H1 (cell line): Measurements from ENCODE around the gene MAPKAP1. TPM values are rescaled to one million over a fixed set of nuclear protein-coding genes. Genes with fewer than 3 reads are reported as not detected.

Experiments used
- CTCF ChIA-PET: fragments of 300-600 bp; sonication (Branson Sonifier 250); formaldehyde crosslinking; loops from one replicate; lab custom pipeline; 2021; ENCODE audit not compliant: partially characterized antibody; lab: Charles Lee
- POLR2A ChIA-PET: fragments of 300-600 bp; sonication (Branson Sonifier 250); formaldehyde crosslinking; loops from one replicate; lab custom pipeline; 2021; ENCODE audit warnings: inconsistent platforms; ENCODE audit not compliant: partially characterized antibody; lab: Charles Lee
- DNase-seq, 2 experiments: peaks; one replicate each; pipeline versions ENCODE4 v3.0.0 to v3.0.0-alpha.2; 2010 to 2022; ENCODE audit warnings: low spot score in 2 of 2, low read depth in 1 of 2, mixed read lengths in 1 of 2
- FAIRE-seq: peaks from 2 replicates; lab custom pipeline; 2011; peaks lifted over from hg19 to GRCh38; lab: Jason Lieb, UNC
- H2AFZ ChIP-seq: 2 replicates; pipeline ENCODE4 v1.8.1; 2012; ENCODE audit warnings: low read length, inconsistent platforms
- H2AK5ac ChIP-seq: 2 replicates; pipeline ENCODE4 v1.6.1; 2013; ENCODE audit warnings: low read depth, low read length
- H2BK120ac ChIP-seq: replicated peaks from 2 replicates; pipeline ENCODE3; 2013; ENCODE audit warnings: low read depth, low read length, inconsistent platforms
- H2BK12ac ChIP-seq: 2 replicates; pipeline ENCODE4 v1.6.1; 2013; ENCODE audit warnings: low read depth, low read length
- H2BK15ac ChIP-seq: 2 replicates; pipeline ENCODE4 v1.6.1; 2013; ENCODE audit warnings: low read length
- H2BK20ac ChIP-seq: 2 replicates; pipeline ENCODE4 v1.6.1; 2013; ENCODE audit warnings: low read length
- H2BK5ac ChIP-seq: 2 replicates; pipeline ENCODE4 v1.6.1; 2013; ENCODE audit warnings: low read depth, low read length
- H3K14ac ChIP-seq: 2 replicates; pipeline ENCODE4 v1.6.1; 2013; ENCODE audit warnings: inconsistent platforms; ENCODE audit not compliant: insufficient read length
- H3K18ac ChIP-seq: 2 replicates; pipeline ENCODE4 v1.6.1; 2013; ENCODE audit warnings: low read length; ENCODE audit errors: extremely low read depth
- H3K23ac ChIP-seq: 2 replicates; pipeline ENCODE4 v1.6.1; 2013; ENCODE audit warnings: inconsistent platforms; ENCODE audit not compliant: insufficient read length
- H3K23me2 ChIP-seq: 2 replicates; pipeline ENCODE4 v1.6.1; 2013; ENCODE audit warnings: low read depth, low read length
- H3K27ac ChIP-seq: 2 replicates; pipeline ENCODE4 v1.6.1; 2011; ENCODE audit warnings: low read depth, low read length, inconsistent platforms
- H3K27me3 ChIP-seq, 4 experiments: replicated peaks in 1 of 4; 1 replicate in 1 of 4; 2 replicates in 3 of 4; pipeline versions ENCODE4 v1.6.1 to v1.8.1; 2011 to 2013; ENCODE audit warnings: low read length in 3 of 4, mild to moderate bottlenecking in 3 of 4, inconsistent platforms in 2 of 4, mixed read lengths in 2 of 4, moderate library complexity in 1 of 4; ENCODE audit not compliant: control insufficient read depth in 3 of 4, insufficient read depth in 3 of 4; ENCODE audit errors: extremely low read depth in 1 of 4
- H3K36me3 ChIP-seq, 4 experiments: 2 replicates each; pipeline versions ENCODE4 v1.6.1 to v1.8.1; 2011 to 2013; ENCODE audit warnings: mild to moderate bottlenecking in 4 of 4, low read length in 3 of 4, moderate library complexity in 2 of 4, control low read depth in 1 of 4, inconsistent platforms in 1 of 4; ENCODE audit not compliant: insufficient read depth in 4 of 4, control insufficient read depth in 2 of 4
- H3K4ac ChIP-seq: replicated peaks from 2 replicates; pipeline ENCODE3; 2013; ENCODE audit warnings: low read length, low read depth, mixed read lengths, inconsistent platforms; ENCODE audit not compliant: insufficient read length
- H3K4me1 ChIP-seq, 4 experiments: replicated peaks in 1 of 4; 1 replicate in 1 of 4; 2 replicates in 3 of 4; pipeline versions ENCODE4 v1.6.1 to v1.8.1; 2011 to 2013; ENCODE audit warnings: low read length in 3 of 4, inconsistent platforms in 2 of 4, mixed read lengths in 1 of 4; ENCODE audit not compliant: insufficient read depth in 4 of 4, control insufficient read depth in 3 of 4
- H3K4me2 ChIP-seq, 2 experiments: 2 replicates each; pipeline versions ENCODE4 v1.6.1 to v1.8.1; 2011 to 2013; ENCODE audit warnings: low read depth in 2 of 2, low read length in 2 of 2, control low read depth in 1 of 2, inconsistent platforms in 1 of 2, mild to moderate bottlenecking in 1 of 2; ENCODE audit not compliant: insufficient read depth in 1 of 2
- H3K4me3 ChIP-seq, 4 experiments: fragments of 200-600, 300-600 bp in 1 of 4; sonication (generic), shearing (Covaris generic), sonication (Bioruptor Twin) in 1 of 4; 2 replicates each; pipeline versions ENCODE4 v1.5.1 to v1.8.1; 2011 to 2016; ENCODE audit warnings: low read length in 4 of 4, low read depth in 3 of 4, control low read depth in 2 of 4, inconsistent platforms in 2 of 4, mild to moderate bottlenecking in 2 of 4, mixed read lengths in 1 of 4, moderate library complexity in 1 of 4; ENCODE audit not compliant: insufficient read depth in 2 of 4; ENCODE audit errors: extremely low read depth in 1 of 4
- H3K56ac ChIP-seq: replicated peaks from 2 replicates; pipeline ENCODE3; 2013; ENCODE audit warnings: low read depth, mild to moderate bottlenecking, mixed read lengths, low read length, inconsistent platforms; ENCODE audit not compliant: insufficient read length
- H3K79me1 ChIP-seq: 2 replicates; pipeline ENCODE4 v1.6.1; 2013; ENCODE audit warnings: low read depth, low read length, control low read depth
- H3K79me2 ChIP-seq, 2 experiments: 2 replicates each; pipeline versions ENCODE4 v1.6.1 to v1.8.1; 2012 to 2013; ENCODE audit warnings: low read length in 2 of 2, mild to moderate bottlenecking in 2 of 2, inconsistent platforms in 1 of 2; ENCODE audit not compliant: insufficient read depth in 2 of 2, control insufficient read depth in 1 of 2
- H3K9ac ChIP-seq, 4 experiments: replicated peaks in 1 of 4; 1 replicate in 1 of 4; 2 replicates in 3 of 4; pipeline versions ENCODE4 v1.6.1 to v1.8.1; 2011 to 2013; ENCODE audit warnings: low read depth in 3 of 4, low read length in 3 of 4, control low read depth in 2 of 4, mild to moderate bottlenecking in 2 of 4, moderate library complexity in 2 of 4, inconsistent platforms in 1 of 4; ENCODE audit errors: extremely low read depth in 1 of 4
- H3K9me3 ChIP-seq, 2 experiments: 2 replicates each; pipeline versions ENCODE4 v1.6.1 to v1.8.1; 2012 to 2013; ENCODE audit warnings: mild to moderate bottlenecking in 2 of 2, moderate library complexity in 2 of 2, control low read depth in 1 of 2, inconsistent platforms in 1 of 2, low read depth in 1 of 2, low read length in 1 of 2, mixed read lengths in 1 of 2; ENCODE audit not compliant: insufficient read depth in 2 of 2
- H4K20me1 ChIP-seq, 2 experiments: replicated peaks in 1 of 2; 2 replicates each; pipeline versions ENCODE3 to v1.8.1; 2011 to 2013; ENCODE audit warnings: inconsistent platforms in 2 of 2, low read length in 2 of 2, mild to moderate bottlenecking in 1 of 2; ENCODE audit not compliant: insufficient read depth in 2 of 2, control insufficient read depth in 1 of 2
- H4K5ac ChIP-seq: 2 replicates; pipeline ENCODE4 v1.6.1; 2013; ENCODE audit warnings: low read length, low read depth, mixed read lengths, inconsistent platforms; ENCODE audit not compliant: insufficient read length
- H4K8ac ChIP-seq: 2 replicates; pipeline ENCODE4 v1.8.0; 2013; ENCODE audit warnings: mild to moderate bottlenecking, moderate library complexity, low read length, inconsistent platforms; ENCODE audit not compliant: insufficient read depth; ENCODE audit errors: extremely low read depth
- H4K91ac ChIP-seq: replicated peaks from 2 replicates; pipeline ENCODE3; 2013; ENCODE audit warnings: low read length, mixed read lengths, inconsistent platforms; ENCODE audit not compliant: insufficient read length
- EGR1 ChIP-seq: IDR thresholded peaks from 2 replicates; pipeline ENCODE4 v1.6.1; 2011; ENCODE audit warnings: low read depth, low read length, borderline replicate concordance
- FOSL1 ChIP-seq: IDR thresholded peaks from 2 replicates; pipeline ENCODE4 v1.6.1; 2011; ENCODE audit warnings: mild to moderate bottlenecking, low read depth, low read length, moderate library complexity; ENCODE audit not compliant: insufficient read depth
- GTF2F1 ChIP-seq: IDR thresholded peaks from 2 replicates; pipeline ENCODE4 v1.6.1; 2012; ENCODE audit warnings: low read depth, low read length, improper control_type of control experiment, borderline replicate concordance
- JUND ChIP-seq: IDR thresholded peaks from 2 replicates; pipeline ENCODE4 v1.6.1; 2011; ENCODE audit warnings: mild to moderate bottlenecking, improper control_type of control experiment, low read length
- SP2 ChIP-seq: IDR thresholded peaks from 2 replicates; pipeline ENCODE4 v1.6.1; 2012; ENCODE audit warnings: mild to moderate bottlenecking, low read length, inconsistent platforms
- WGBS, 2 experiments: shearing (Covaris generic) in 1 of 2; methylation state at CpG; one replicate each; pipeline versions ENCODE4 v1.1.6 to v1.1.7; 2013 to 2015; ENCODE audit warnings: low lambda C conversion rate in 2 of 2, mixed read lengths in 2 of 2, inconsistent platforms in 1 of 2, low coverage in 1 of 2, missing lambda C conversion rate in 1 of 2; ENCODE audit not compliant: insufficient replicate concordance in 2 of 2, insufficient coverage in 1 of 2, insufficient read length in 1 of 2; ENCODE audit errors: extremely low coverage in 1 of 2, missing lambda C conversion rate in 1 of 2; 5-methylcytosine and 5-hydroxymethylcytosine counted together
- polyA plus RNA-seq, 7 experiments: library from polyadenylated mRNA; depleted of rRNA in 3 of 7; stranded (reverse) in 5 of 7; unstranded in 2 of 7; fragments of >200 nt in 5 of 7; fragments of 200-250 nt in 2 of 7; gene quantifications; 1 replicate in 5 of 7; 2 replicates in 1 of 7; 4 replicates in 1 of 7; pipeline versions ENCODE4 v1.2.1 to v1.2.3, GENCODE V29; 2011 to 2013; ENCODE audit warnings: missing spikeins in 2 of 7, mixed read lengths in 2 of 7
- total RNA-seq: library from RNA; stranded (reverse); fragmentation: NEBNext Ultra II Directional; extraction: Animal tissue kit (Norgen Biotek cat#: 25700); gene quantifications from 2 replicates; pipeline ENCODE4 v1.2.1, GENCODE V29; 2021

Gene MAPKAP1
- total and polyA plus RNA-seq, 2 of the 8 experiments (the other 6 are each of a cell fraction or from before 2014, with no cell fraction given), result 79.2 to 140 TPM

- Histone ChIP-seq H3K23ac (no peak overlapping the region), H3K36me3 (no peaks in the 10 kb centered on the region), H2BK12ac (no peak overlapping the region), H4K20me1 (no peaks in the 10 kb centered on the region), H3K18ac (no peak overlapping the region), H3K14ac (no peak overlapping the region), H2BK5ac (no peak overlapping the region), H3K27ac (no peak overlapping the region), H2AFZ (no peak overlapping the region), H3K79me1 (no peaks in the 10 kb centered on the region), H2BK15ac (no peak overlapping the region), H3K4me2 (no peak overlapping the region), H3K23me2 (no peaks in the 10 kb centered on the region), H3K4ac (no peak overlapping the region), H3K4me3 (no peak overlapping the region), H3K9ac (no peak overlapping the region), H3K56ac (no peak overlapping the region), H2BK120ac (no peak overlapping the region), H4K5ac (no peak overlapping the region), H4K91ac (no peak overlapping the region), H3K9me3 (no peaks in the 10 kb centered on the region), H2AK5ac (no peak overlapping the region), H4K8ac (no peak overlapping the region), H3K4me1 (no peaks in the 10 kb centered on the region; a peak in 1 of 7 replicates), H3K79me2 (no peaks in the 10 kb centered on the region), H2BK20ac (no peak overlapping the region), H3K27me3 (no peaks in the 10 kb centered on the region)
- FAIRE-seq, result no peak
- WGBS, 2 experiments, result 97% methylated on average over 1 of the region's 1 CpG; no CpG with 5 or more reads in 1 of the 2 experiments
- ChIA-PET POLR2A (no interaction called here), CTCF (interaction anchor here (1.5 kb wide), 1 partner anchor 10 kb away, joined by 9 read pairs; no protein-coding TSS in a partner anchor)
- no peak for DNase-seq
- TF ChIP-seq SP2 (no peak), GTF2F1 (no peak), FOSL1 (no peak), JUND (no peak), EGR1 (no peak)
Observed at GRCh38 chr9:125398243-125398642, 308.8 kb downstream of the MAPKAP1 start.
